Measurements from ENCODE around the gene ATF4. TPM values are rescaled to one million over a fixed set of nuclear protein-coding genes. Genes with fewer than 3 reads are reported as not detected.

Gene ATF4
- total and polyA plus RNA-seq, 2 of the 13 experiments (the other 11 are each of a cell fraction or from before 2014, with no cell fraction given), result 486 to 1,297 TPM

DNA sequence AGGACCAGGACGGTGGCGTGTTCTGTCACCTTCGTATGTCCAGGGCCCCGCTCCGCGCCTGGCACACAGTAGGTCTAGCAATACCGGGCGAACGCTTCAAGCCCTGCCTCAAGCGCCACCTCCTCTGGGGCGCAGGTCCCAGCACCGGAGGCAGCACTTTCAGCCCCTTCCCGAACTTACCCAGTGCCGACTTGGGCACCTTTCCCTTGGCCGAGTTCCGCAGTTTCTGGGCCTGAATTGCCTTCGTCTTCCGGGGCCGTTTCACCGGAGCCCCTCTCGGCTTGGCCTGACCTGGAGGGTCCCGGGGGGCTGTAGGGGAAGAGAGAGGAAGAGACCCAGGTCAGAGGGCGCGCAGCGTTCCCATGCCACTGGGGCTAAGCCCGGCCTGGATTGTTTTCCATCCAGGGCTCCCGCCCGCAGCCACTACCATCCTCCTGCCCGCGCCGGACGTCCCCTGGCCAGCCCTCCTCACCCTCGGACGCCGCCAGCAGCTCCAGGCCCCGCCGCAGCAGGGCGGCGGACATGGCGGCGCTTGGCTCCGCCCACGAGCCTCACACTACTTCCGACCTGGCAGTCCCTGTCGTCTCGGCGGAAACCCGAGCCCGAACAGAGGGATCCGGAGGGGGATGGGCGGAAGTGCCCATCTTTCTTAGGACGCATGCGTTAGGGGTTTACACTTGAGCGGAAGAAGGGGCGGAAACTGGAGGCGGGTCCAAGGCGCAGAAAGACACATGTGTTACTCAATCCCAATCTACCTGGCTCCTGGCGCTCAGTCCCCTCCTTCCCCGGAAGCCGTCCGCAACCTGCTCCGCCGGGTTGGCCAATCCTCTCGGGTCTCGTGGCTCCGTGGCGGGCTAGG, 12.1 kb downstream of the ATF4 start, which contains the start of gene RPS19BP1 (continued):
- TF ChIP-seq E2F1 (CRISPR knock-in tag; IDR thresholded peaks at IDR 0.05) (no peak), NCOA5 (CRISPR knock-in tag; IDR thresholded peaks at IDR 0.05) (no peak), ZNF615 (CRISPR knock-in tag; IDR thresholded peaks at IDR 0.05; ENCODE audit: borderline replicate concordance) (no peak), ZNF816 (CRISPR knock-in tag; IDR thresholded peaks at IDR 0.05; ENCODE audit: borderline replicate concordance) (no peak), ZNF557 (CRISPR knock-in tag; IDR thresholded peaks at IDR 0.05) (no peak), MAX (IDR thresholded peaks at IDR 0.05) (peak; percentile 88), NAIF1 (CRISPR knock-in tag; IDR thresholded peaks at IDR 0.05; ENCODE audit: borderline replicate concordance) (no peak), ZNF335 (CRISPR knock-in tag; IDR thresholded peaks at IDR 0.05) (no peak), NPAS2 (CRISPR knock-in tag; IDR thresholded peaks at IDR 0.05; ENCODE audit: borderline replicate concordance) (no peak), MLLT10 (CRISPR knock-in tag; IDR thresholded peaks at IDR 0.05) (no peak), ZNF20 (CRISPR knock-in tag; IDR thresholded peaks at IDR 0.05) (no peak), GABPA (IDR thresholded peaks at IDR 0.05; ENCODE audit: low read depth, low read length) (peak; percentile 84), GABPA (CRISPR knock-in tag; IDR thresholded peaks at IDR 0.05; ENCODE audit: low read depth) (peak; percentile 96), NR3C1 (CRISPR knock-in tag; IDR thresholded peaks at IDR 0.05) (no peak), HNF4G (IDR thresholded peaks at IDR 0.05; ENCODE audit: borderline replicate concordance, low read depth, low read length) (peak; percentile 34; the same call in 1 of the 2 replicates), HNF4G (CRISPR knock-in tag; IDR thresholded peaks at IDR 0.05; ENCODE audit: borderline replicate concordance, low read depth) (no peak), KAT8 (CRISPR knock-in tag; IDR thresholded peaks at IDR 0.05) (peak; percentile 93), ZNF260 (CRISPR knock-in tag; IDR thresholded peaks at IDR 0.05; ENCODE audit: borderline replicate concordance, low read depth) (no peak)
- TF ChIP-seq, protein P1, sequence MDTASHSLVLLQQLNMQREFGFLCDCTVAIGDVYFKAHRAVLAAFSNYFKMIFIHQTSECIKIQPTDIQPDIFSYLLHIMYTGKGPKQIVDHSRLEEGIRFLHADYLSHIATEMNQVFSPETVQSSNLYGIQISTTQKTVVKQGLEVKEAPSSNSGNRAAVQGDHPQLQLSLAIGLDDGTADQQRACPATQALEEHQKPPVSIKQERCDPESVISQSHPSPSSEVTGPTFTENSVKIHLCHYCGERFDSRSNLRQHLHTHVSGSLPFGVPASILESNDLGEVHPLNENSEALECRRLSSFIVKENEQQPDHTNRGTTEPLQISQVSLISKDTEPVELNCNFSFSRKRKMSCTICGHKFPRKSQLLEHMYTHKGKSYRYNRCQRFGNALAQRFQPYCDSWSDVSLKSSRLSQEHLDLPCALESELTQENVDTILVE (CRISPR knock-in tag; IDR thresholded peaks at IDR 0.05), result no peak
- TF ChIP-seq, protein P2, sequence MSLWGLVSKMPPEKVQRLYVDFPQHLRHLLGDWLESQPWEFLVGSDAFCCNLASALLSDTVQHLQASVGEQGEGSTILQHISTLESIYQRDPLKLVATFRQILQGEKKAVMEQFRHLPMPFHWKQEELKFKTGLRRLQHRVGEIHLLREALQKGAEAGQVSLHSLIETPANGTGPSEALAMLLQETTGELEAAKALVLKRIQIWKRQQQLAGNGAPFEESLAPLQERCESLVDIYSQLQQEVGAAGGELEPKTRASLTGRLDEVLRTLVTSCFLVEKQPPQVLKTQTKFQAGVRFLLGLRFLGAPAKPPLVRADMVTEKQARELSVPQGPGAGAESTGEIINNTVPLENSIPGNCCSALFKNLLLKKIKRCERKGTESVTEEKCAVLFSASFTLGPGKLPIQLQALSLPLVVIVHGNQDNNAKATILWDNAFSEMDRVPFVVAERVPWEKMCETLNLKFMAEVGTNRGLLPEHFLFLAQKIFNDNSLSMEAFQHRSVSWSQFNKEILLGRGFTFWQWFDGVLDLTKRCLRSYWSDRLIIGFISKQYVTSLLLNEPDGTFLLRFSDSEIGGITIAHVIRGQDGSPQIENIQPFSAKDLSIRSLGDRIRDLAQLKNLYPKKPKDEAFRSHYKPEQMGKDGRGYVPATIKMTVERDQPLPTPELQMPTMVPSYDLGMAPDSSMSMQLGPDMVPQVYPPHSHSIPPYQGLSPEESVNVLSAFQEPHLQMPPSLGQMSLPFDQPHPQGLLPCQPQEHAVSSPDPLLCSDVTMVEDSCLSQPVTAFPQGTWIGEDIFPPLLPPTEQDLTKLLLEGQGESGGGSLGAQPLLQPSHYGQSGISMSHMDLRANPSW (CRISPR knock-in tag; IDR thresholded peaks at IDR 0.05; ENCODE audit: borderline replicate concordance), result peak; percentile 58; the same call in 1 of the 2 replicates
- TF ChIP-seq, protein P3, sequence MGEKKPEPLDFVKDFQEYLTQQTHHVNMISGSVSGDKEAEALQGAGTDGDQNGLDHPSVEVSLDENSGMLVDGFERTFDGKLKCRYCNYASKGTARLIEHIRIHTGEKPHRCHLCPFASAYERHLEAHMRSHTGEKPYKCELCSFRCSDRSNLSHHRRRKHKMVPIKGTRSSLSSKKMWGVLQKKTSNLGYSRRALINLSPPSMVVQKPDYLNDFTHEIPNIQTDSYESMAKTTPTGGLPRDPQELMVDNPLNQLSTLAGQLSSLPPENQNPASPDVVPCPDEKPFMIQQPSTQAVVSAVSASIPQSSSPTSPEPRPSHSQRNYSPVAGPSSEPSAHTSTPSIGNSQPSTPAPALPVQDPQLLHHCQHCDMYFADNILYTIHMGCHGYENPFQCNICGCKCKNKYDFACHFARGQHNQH (CRISPR knock-in tag; IDR thresholded peaks at IDR 0.05), result peak; percentile 70; the same call in 1 of the 2 replicates
- TF ChIP-seq, protein P4, sequence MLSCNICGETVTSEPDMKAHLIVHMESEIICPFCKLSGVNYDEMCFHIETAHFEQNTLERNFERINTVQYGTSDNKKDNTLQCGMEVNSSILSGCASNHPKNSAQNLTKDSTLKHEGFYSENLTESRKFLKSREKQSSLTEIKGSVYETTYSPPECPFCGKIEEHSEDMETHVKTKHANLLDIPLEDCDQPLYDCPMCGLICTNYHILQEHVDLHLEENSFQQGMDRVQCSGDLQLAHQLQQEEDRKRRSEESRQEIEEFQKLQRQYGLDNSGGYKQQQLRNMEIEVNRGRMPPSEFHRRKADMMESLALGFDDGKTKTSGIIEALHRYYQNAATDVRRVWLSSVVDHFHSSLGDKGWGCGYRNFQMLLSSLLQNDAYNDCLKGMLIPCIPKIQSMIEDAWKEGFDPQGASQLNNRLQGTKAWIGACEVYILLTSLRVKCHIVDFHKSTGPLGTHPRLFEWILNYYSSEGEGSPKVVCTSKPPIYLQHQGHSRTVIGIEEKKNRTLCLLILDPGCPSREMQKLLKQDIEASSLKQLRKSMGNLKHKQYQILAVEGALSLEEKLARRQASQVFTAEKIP (CRISPR knock-in tag; IDR thresholded peaks at IDR 0.05; ENCODE audit: borderline replicate concordance), result peak; percentile 71; the same call in 1 of the 2 replicates

Data from HepG2 (cell line).